ENCODE results near the gene SPINT1.

Gene SPINT1

DNA sequence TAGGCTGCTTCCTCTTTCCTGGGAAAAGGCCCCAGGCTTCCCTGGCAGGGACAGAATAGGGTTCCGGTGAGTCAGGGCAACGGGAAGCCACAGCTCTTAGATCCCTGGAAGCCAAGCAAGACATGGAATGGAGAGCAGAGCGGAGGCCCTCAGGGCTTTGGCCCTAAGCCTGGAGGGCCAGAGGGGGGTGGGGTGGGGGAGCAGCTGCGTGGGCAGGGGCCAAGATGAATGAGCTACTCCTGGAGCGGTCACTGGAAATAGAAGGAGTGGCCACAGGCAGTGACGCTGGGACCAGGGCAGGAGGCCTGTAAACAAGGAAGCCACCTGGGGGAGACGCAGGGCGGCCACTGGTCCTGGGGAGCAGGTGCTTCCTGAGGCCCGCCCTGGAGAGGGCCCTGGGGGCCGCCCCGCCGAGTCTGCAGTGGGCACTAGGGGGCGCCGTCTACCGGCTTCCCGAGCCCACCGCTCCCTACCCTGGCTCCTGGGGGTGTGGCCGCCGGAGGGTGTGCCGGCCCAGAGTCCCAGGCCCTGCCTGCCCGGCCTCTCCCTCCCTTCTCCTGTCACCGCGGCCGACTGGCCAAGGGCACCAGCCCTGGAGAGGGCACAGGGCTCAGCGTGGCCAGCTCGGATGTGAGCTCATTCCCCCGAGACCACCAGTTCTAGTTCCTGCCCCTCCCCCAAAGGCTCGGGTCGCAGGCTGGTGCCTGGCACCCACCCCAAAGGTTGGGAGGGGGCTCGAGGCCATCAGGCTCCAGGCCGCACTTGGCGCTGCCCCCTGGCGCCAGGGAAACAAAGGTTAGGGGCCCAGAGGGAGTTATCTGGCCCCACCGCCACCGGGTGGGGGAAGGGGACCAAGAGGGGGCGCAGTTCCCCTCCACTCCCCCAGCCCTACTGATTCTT is 62.5 kb downstream of the SPINT1 start:
- Mint-ChIP-seq H3K4me3 (peak overlapping the region; percentile 79), H3K27ac (no peak overlapping the region), H3K9me3 (ENCODE audit: low read depth) (no peaks in the 10 kb centered on the region), H3K4me1 (ENCODE audit: low read depth) (peaks cover 20% of the 10 kb centered on the region), H3K36me3 (peaks cover 3% of the 10 kb centered on the region), H3K27me3 (no peaks in the 10 kb centered on the region)

DNA sequence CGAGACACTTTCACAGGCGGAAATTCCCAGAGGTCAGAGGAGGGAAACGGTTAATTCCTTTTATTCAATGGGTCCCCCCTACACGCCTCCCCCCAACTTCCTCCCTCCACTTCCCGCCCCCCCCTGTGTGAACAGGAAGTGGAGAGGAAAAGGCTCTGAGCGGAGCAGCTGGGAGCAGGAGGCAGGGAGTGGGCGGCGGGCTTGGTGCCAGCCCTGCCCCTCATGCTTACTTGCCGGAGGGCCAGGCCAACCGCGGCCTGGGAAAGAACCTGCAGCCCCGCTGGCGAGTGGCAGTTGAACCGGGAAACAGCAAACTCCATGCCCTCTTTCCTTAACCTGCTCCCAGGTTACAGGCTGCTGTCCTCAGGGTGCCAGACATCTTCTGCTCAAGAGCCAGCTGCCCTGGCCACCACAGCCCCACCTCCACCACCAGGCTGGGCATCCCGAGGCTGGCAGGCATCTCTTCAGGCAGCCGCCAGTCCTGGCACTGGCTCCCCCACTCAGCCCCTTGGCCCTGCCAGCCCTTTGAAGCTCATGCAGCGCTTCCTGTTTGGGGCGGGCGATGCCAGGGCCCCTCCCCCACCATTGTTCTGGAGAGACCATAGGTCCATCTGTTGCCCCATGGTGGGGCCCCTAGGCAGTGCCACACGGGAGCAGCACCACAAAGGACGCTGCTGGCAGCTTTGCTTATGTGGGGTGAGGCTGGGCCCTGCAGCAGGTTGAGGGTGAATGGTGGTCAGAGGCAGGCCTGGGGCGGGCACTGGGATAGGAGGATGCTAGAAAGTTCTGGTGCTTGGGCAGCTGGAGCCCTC is 63.3 kb downstream of the SPINT1 start:
- Mint-ChIP-seq H3K4me3 (peak overlapping the region; percentile 79), H3K27me3 (no peaks in the 10 kb centered on the region), H3K4me1 (ENCODE audit: low read depth) (peaks cover 20% of the 10 kb centered on the region), H3K36me3 (peaks cover 3% of the 10 kb centered on the region), H3K9me3 (ENCODE audit: low read depth) (no peaks in the 10 kb centered on the region), H3K27ac (peak overlapping the region; percentile 72)

All from activated naive CD8-positive, alpha-beta T cell (primary cell).